ENCODE results near the gene CLEC2L.

GRCh38 chr7:139543801-139544603 lies 20.5 kb downstream of the CLEC2L start:
- TF ChIP-seq ZBTB33 (IDR thresholded peaks at IDR 0.05; ENCODE audit: borderline replicate concordance, low read depth) (no peak), EZH2phosphoT487 (IDR thresholded peaks at IDR 0.05; ENCODE audit: borderline replicate concordance, low read depth) (no peak), POLR2AphosphoS5 (IDR thresholded peaks at IDR 0.05; ENCODE audit: low read depth, low read length) (no peak), CTCF (IDR thresholded peaks at IDR 0.05) (no peak), REST (IDR thresholded peaks at IDR 0.05; ENCODE audit: low read depth, low read length) (no peak), PBX3 (IDR thresholded peaks at IDR 0.05) (no peak), RCOR1 (IDR thresholded peaks at IDR 0.05; ENCODE audit: low read length) (no peak), YY1 (IDR thresholded peaks at IDR 0.05; ENCODE audit: low read depth) (no peak), ELF1 (IDR thresholded peaks at IDR 0.05) (no peak), NRF1 (IDR thresholded peaks at IDR 0.05; ENCODE audit: low read depth, low read length) (no peak), FOXM1 (IDR thresholded peaks at IDR 0.05; ENCODE audit: low read depth) (no peak), USF1 (IDR thresholded peaks at IDR 0.05; ENCODE audit: borderline replicate concordance, low read depth) (no peak), SMC3 (IDR thresholded peaks at IDR 0.05; ENCODE audit: low read depth, low read length) (no peak)
